OCI-LY1 (cell line): ENCODE measurements around the gene TJP3.
A peak's percentile ranks its signal among the peaks of the same experiment; 100 is the strongest.

Source experiments
- CTCF ChIP-seq: fragments of 200-600 bp; sonication (generic), shearing (Covaris generic); IDR thresholded peaks from 2 replicates; pipeline ENCODE4 v1.5.1; 2017; ENCODE audit warnings: mild to moderate bottlenecking, antibody characterized with exemption, low read length, moderate library complexity, mixed read lengths
- EZH2 ChIP-seq: fragments of 200-600 bp; sonication (generic), shearing (Covaris generic); IDR thresholded peaks from 2 replicates; pipeline ENCODE4 v1.8.0; 2017; ENCODE audit warnings: borderline replicate concordance, mixed run types, mild to moderate bottlenecking, antibody characterized with exemption, low read length, moderate library complexity, mixed read lengths

- TF ChIP-seq CTCF (peak; percentile 87), EZH2 (no peak)
These were observed 53.4 kb downstream of the TJP3 start, which contains the start of gene APBA3 for GRCh38 chr19:3761382-3762129.
